K562 (cell line): ENCODE data around the gene CBFA2T2. TPM values are rescaled to one million over a fixed set of nuclear protein-coding genes. Genes with fewer than 3 reads are reported as not detected.

Source experiments
- ATAC-seq: fragments of 200-7000 bp; cut with Tn5 transposase; 3 replicates; pipeline ENCODE4 v1.9.1; 2020; ENCODE audit warnings: moderate library complexity
- BruUV-seq: library from RNA; stranded (reverse); fragments of 400-500 nt; replicated peaks from 2 replicates; lab custom pipeline; 2021; lab: Mats Ljungman, UMichigan
- CTCF ChIA-PET: fragments of 300-600 bp; formaldehyde crosslinking; extraction: SDS; loops from one replicate; lab custom pipeline; 2021; ENCODE audit warnings: low intra/inter-chr PET ratio; lab: Yijun Ruan, JAX
- POLR2A ChIA-PET: fragments of 300-600, 350-650 bp; sonication (Branson Sonifier 250); formaldehyde crosslinking; extraction: SDS; loops from one replicate; lab custom pipeline; 2021; ENCODE audit warnings: antibody characterized with exemption, inconsistent platforms; lab: Yijun Ruan, JAX
- DNase-seq, 4 experiments: peaks; one replicate each; pipeline versions ENCODE4 v3.0.0 to v3.0.0-alpha.2; 2011 to 2018; ENCODE audit warnings: low spot score in 3 of 4, mixed read lengths in 3 of 4; ENCODE audit errors: extremely low read depth in 1 of 4
- FAIRE-seq: peaks from 2 replicates; lab custom pipeline; 2011; peaks lifted over from hg19 to GRCh38; lab: Jason Lieb, UNC
- H2AFZ ChIP-seq: 2 replicates; pipeline ENCODE4 v1.6.0; 2011; ENCODE audit warnings: low read depth, low read length, control low read depth, inconsistent platforms
- H3K27ac ChIP-seq: fragments of 200-600 bp; 3 replicates; pipeline ENCODE4 v1.8.0; 2011; ENCODE audit warnings: low read depth, mild to moderate bottlenecking, control low read depth, inconsistent platforms, low read length, moderate library complexity, mixed read lengths; ENCODE audit errors: extremely low read depth
- H3K27me3 ChIP-seq, 2 experiments: fragments of 300-600 bp in 1 of 2; 2 replicates in 1 of 2; 3 replicates in 1 of 2; pipeline versions ENCODE4 v1.6.0 to v1.8.0; 2011; ENCODE audit warnings: inconsistent platforms in 2 of 2, low read length in 2 of 2, mild to moderate bottlenecking in 1 of 2, mixed read lengths in 1 of 2, moderate library complexity in 1 of 2; ENCODE audit not compliant: control insufficient read depth in 2 of 2, insufficient read depth in 2 of 2
- H3K36me3 ChIP-seq: fragments of 300-600 bp; 3 replicates; pipeline ENCODE4 v1.8.0; 2011; ENCODE audit warnings: mild to moderate bottlenecking, low read length, inconsistent platforms; ENCODE audit not compliant: control insufficient read depth, insufficient read depth
- H3K4me1 ChIP-seq, 2 experiments: fragments of 200-600 bp in 1 of 2; replicated peaks in 1 of 2; 2 replicates in 1 of 2; 3 replicates in 1 of 2; pipeline versions ENCODE4 v1.5.1 to v1.8.0; 2011; ENCODE audit warnings: inconsistent platforms in 2 of 2, low read length in 2 of 2, mild to moderate bottlenecking in 1 of 2, mixed read lengths in 1 of 2, moderate library complexity in 1 of 2; ENCODE audit not compliant: control insufficient read depth in 2 of 2, insufficient read depth in 2 of 2
- H3K4me2 ChIP-seq: 2 replicates; pipeline ENCODE4 v1.6.1; 2011; ENCODE audit warnings: low read length, control low read depth, inconsistent platforms, mixed read lengths; ENCODE audit not compliant: insufficient read depth
- H3K4me3 ChIP-seq: fragments of 200-600 bp; sonication (generic), shearing (Covaris generic); 2 replicates; pipeline ENCODE4 v1.5.1; 2016; ENCODE audit warnings: control low read depth, inconsistent platforms
- H3K79me2 ChIP-seq: fragments of 200-600 bp; 3 replicates; pipeline ENCODE4 v1.8.0; 2011; ENCODE audit warnings: low read length, inconsistent platforms; ENCODE audit not compliant: control insufficient read depth, insufficient read depth
- H3K9ac ChIP-seq, 2 experiments: 2 replicates each; pipeline versions ENCODE4 v1.6.0 to v1.6.1; 2011; ENCODE audit warnings: low read depth in 2 of 2, low read length in 2 of 2, control low read depth in 1 of 2, inconsistent platforms in 1 of 2, mild to moderate bottlenecking in 1 of 2, mixed read lengths in 1 of 2; ENCODE audit not compliant: insufficient read depth in 1 of 2
- H3K9me1 ChIP-seq: one replicate; pipeline ENCODE4 v1.6.0; 2011; ENCODE audit warnings: inconsistent platforms, mild to moderate bottlenecking, low read length, moderate library complexity; ENCODE audit not compliant: control insufficient read depth, insufficient read depth
- H3K9me3 ChIP-seq: replicated peaks from 2 replicates; pipeline ENCODE4 v1.5.1; 2011; ENCODE audit warnings: low read depth, low read length, inconsistent platforms; ENCODE audit not compliant: control insufficient read depth, insufficient read depth
- H4K20me1 ChIP-seq: replicated peaks from 2 replicates; pipeline ENCODE4 v1.6.1; 2011; ENCODE audit warnings: low read length, inconsistent platforms, mixed read lengths; ENCODE audit not compliant: control insufficient read depth, insufficient read depth
- COPS2 ChIP-seq: fragments of 450-650 bp; conservative IDR thresholded peaks from 2 replicates; pipeline ENCODE4 v1.6.1; 2016; ENCODE audit warnings: mild to moderate bottlenecking, moderate library complexity
- HDAC6 ChIP-seq: IDR thresholded peaks from 2 replicates; pipeline ENCODE4 v1.6.1; 2012; ENCODE audit warnings: low read depth, mild to moderate bottlenecking, control low read depth, inconsistent platforms, low read length, moderate library complexity
- HNRNPUL1 ChIP-seq: fragments of 200-400 bp; formaldehyde crosslinking; IDR thresholded peaks from 2 replicates; pipeline ENCODE4 v1.6.1; 2017; ENCODE audit warnings: low read length
- HSF4 ChIP-seq: fragments of 250-450 bp; sonication (Bioruptor Pico); IDR thresholded peaks from 2 replicates; pipeline ENCODE4 v2.1.2; 2022; ENCODE audit warnings: mild to moderate bottlenecking, moderate library complexity, borderline replicate concordance
- PTTG1 ChIP-seq: fragments of 450-650 bp; IDR thresholded peaks from 2 replicates; pipeline ENCODE4 v1.6.1; 2016; ENCODE audit warnings: low read depth, mild to moderate bottlenecking, missing genetic modification characterization, missing compliant biosample characterization
- SNRNP70 ChIP-seq: fragments of 200-400 bp; formaldehyde crosslinking; optimal IDR thresholded peaks from 2 replicates; pipeline ENCODE3; 2017; ENCODE audit warnings: low read depth, low read length
- ZFP30 ChIP-seq: fragments of 250-450 bp; sonication (Bioruptor Pico); IDR thresholded peaks from 2 replicates; pipeline ENCODE4 v1.8.0; 2022; ENCODE audit warnings: moderate library complexity, mild to moderate bottlenecking, inconsistent platforms, borderline replicate concordance
- WGBS: fragments of 100-300 bp; shearing (Covaris generic); methylation state at CpG from one replicate; pipeline ENCODE4 v1.1.6; 2016; ENCODE audit warnings: low coverage, mixed read lengths; ENCODE audit not compliant: insufficient coverage; ENCODE audit errors: missing lambda C conversion rate; 5-methylcytosine and 5-hydroxymethylcytosine counted together
- in situ Hi-C: fragments of 300-500 bp; cut with MboI; formaldehyde crosslinking; loops from 4 replicates; pipeline ENCODE4 v1.15.0; 2018; ENCODE audit warnings: inconsistent platforms, mixed read lengths
- intact Hi-C: fragments of 100-400 bp; cut with micrococcal nuclease; formaldehyde crosslinking; loops from 2 replicates; pipeline ENCODE4 v1.14.2; 2022
- polyA plus RNA-seq, 8 experiments: library from polyadenylated mRNA; depleted of rRNA in 4 of 8; stranded (reverse) in 5 of 8; unstranded in 3 of 8; fragments of >200 nt; fragmentation: Nextera tagmentation in 2 of 8; fragmentation: Illumina TruSeq in 1 of 8; extraction: Ambion mirVana in 2 of 8; extraction: Trizol in 1 of 8; gene quantifications; 2 replicates each; pipeline versions ENCODE4 v1.2.1 to v1.2.3, GENCODE V29; 2011 to 2014; ENCODE audit warnings: inconsistent platforms in 1 of 8, missing spikeins in 1 of 8
- total RNA-seq, 7 experiments: library from RNA; depleted of rRNA in 6 of 7; stranded (reverse); fragments of >200 nt in 6 of 7; fragmentation: Illumina TruSeq in 2 of 7; extraction: Trizol in 2 of 7; gene quantifications; 2 replicates each; pipeline versions ENCODE4 v1.2.1 to v1.2.3, GENCODE V29; 2011 to 2021; ENCODE audit warnings: low replicate concordance in 1 of 7
- TF ChIP-seq, protein P1 (sequence below): fragments of 250-450 bp; sonication (Bioruptor Pico); IDR thresholded peaks from 2 replicates; pipeline ENCODE4 v1.4.0; 2020
- TF ChIP-seq, protein P2 (sequence below), 2 experiments: fragments of 450-650 bp in 1 of 2; sonication (generic) in 1 of 2; formaldehyde crosslinking in 1 of 2; IDR thresholded peaks in 1 of 2; conservative IDR thresholded peaks in 1 of 2; 2 replicates each; pipeline versions ENCODE4 v1.6.1 to v1.8.1; 2016 to 2023; ENCODE audit warnings: mild to moderate bottlenecking in 2 of 2, moderate library complexity in 2 of 2, inconsistent platforms in 1 of 2, missing genetic modification reagents in 1 of 2

The CBFA2T2 gene
- total and polyA plus RNA-seq, 9 of the 15 experiments (the other 6 are each of a cell fraction or from before 2014, with no cell fraction given) = 0.27 to 9.6 (median 5.8) TPM

DNA sequence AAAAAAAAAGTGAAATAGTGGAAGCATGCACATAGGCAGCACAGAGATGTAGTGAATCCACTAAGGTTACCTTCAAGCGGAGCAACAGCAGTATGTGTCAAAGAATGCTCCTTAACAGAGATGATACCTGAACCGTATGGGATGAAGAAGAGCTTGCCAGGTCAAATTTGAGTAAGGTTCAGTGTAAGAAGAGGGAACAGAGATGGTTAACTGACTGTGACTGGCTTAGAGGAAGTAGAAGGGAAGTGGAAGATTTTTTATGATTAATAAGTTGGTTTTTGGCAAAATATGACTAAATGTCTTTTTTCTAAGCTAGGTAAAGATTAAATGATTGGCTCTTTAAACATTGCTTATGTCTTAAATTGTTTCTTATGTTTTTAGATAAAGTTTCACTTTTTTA lies 119.6 kb downstream of the CBFA2T2 start:
- Histone ChIP-seq H3K9ac (no peak overlapping the region), H3K27ac (no peak overlapping the region), H3K4me1 (no peaks in the 10 kb centered on the region), H3K4me3 (no peak overlapping the region), H3K36me3 (peaks cover 46% of the 10 kb centered on the region), H2AFZ (no peak overlapping the region), H3K9me3 (no peaks in the 10 kb centered on the region), H3K9me1 (no peaks in the 10 kb centered on the region), H3K4me2 (no peak overlapping the region), H3K27me3 (no peaks in the 10 kb centered on the region), H3K79me2 (no peaks in the 10 kb centered on the region), H4K20me1 (no peaks in the 10 kb centered on the region)
- ATAC-seq (no peak), DNase-seq (no peak), FAIRE-seq (no peak)
- POLR2A ChIA-PET = interaction anchor here (0.7 kb wide), 1 partner anchor 42 kb away, joined by 4 read pairs; no protein-coding TSS in a partner anchor
- intact Hi-C loops = no loop called here
- in situ Hi-C loops = no loop called here
- CTCF ChIA-PET = no interaction called here
- TF ChIP-seq SNRNP70 (no peak), HNRNPUL1 (no peak), COPS2 (no peak)
- no TSS peak for BruUV-seq
- WGBS = 70% methylated on average over 2 of the region's 2 CpGs

DNA sequence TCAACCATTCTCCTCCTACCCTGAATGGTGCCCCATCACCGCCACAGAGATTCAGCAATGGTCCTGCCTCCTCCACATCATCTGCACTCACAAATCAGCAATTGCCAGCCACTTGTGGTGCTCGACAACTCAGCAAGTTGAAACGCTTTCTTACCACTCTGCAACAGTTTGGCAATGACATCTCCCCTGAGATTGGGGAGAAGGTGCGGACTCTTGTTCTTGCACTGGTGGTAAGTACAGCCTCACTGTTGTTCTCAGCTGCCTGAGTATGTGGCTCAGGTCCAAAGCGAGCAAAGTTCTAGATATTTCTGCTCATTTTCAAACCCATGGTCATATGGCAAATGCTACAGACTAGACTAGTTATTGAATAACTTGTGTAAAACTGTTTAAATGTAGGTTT lies 121.2 kb downstream of the CBFA2T2 start:
- intact Hi-C loops (no loop called here), in situ Hi-C loops (no loop called here)
- no peak overlapping the region for H3K4me2 ChIP-seq
- H3K4me1 ChIP-seq = no peaks in the 10 kb centered on the region
- H2AFZ ChIP-seq = no peak overlapping the region
- H3K79me2 ChIP-seq = no peaks in the 10 kb centered on the region
- no peaks in the 10 kb centered on the region for H4K20me1 ChIP-seq
- no TSS peak for BruUV-seq
- TF ChIP-seq ZFP30 (CRISPR knock-in tag) = no peak
- TF ChIP-seq HSF4 (CRISPR knock-in tag) = no peak
- TF ChIP-seq, protein P1, sequence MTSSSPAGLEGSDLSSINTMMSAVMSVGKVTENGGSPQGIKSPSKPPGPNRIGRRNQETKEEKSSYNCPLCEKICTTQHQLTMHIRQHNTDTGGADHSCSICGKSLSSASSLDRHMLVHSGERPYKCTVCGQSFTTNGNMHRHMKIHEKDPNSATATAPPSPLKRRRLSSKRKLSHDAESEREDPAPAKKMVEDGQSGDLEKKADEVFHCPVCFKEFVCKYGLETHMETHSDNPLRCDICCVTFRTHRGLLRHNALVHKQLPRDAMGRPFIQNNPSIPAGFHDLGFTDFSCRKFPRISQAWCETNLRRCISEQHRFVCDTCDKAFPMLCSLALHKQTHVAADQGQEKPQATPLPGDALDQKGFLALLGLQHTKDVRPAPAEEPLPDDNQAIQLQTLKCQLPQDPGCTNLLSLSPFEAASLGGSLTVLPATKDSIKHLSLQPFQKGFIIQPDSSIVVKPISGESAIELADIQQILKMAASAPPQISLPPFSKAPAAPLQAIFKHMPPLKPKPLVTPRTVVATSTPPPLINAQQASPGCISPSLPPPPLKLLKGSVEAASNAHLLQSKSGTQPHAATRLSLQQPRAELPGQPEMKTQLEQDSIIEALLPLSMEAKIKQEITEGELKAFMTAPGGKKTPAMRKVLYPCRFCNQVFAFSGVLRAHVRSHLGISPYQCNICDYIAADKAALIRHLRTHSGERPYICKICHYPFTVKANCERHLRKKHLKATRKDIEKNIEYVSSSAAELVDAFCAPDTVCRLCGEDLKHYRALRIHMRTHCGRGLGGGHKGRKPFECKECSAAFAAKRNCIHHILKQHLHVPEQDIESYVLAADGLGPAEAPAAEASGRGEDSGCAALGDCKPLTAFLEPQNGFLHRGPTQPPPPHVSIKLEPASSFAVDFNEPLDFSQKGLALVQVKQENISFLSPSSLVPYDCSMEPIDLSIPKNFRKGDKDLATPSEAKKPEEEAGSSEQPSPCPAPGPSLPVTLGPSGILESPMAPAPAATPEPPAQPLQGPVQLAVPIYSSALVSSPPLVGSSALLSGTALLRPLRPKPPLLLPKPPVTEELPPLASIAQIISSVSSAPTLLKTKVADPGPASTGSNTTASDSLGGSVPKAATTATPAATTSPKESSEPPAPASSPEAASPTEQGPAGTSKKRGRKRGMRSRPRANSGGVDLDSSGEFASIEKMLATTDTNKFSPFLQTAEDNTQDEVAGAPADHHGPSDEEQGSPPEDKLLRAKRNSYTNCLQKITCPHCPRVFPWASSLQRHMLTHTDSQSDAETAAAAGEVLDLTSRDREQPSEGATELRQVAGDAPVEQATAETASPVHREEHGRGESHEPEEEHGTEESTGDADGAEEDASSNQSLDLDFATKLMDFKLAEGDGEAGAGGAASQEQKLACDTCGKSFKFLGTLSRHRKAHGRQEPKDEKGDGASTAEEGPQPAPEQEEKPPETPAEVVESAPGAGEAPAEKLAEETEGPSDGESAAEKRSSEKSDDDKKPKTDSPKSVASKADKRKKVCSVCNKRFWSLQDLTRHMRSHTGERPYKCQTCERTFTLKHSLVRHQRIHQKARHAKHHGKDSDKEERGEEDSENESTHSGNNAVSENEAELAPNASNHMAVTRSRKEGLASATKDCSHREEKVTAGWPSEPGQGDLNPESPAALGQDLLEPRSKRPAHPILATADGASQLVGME (CRISPR knock-in tag) = no peak
- TF ChIP-seq PTTG1 (tag) = no peak
- TF ChIP-seq, protein P2, sequence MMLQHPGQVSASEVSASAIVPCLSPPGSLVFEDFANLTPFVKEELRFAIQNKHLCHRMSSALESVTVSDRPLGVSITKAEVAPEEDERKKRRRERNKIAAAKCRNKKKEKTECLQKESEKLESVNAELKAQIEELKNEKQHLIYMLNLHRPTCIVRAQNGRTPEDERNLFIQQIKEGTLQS (IDR thresholded peaks at IDR 0.05) = no peak
- TF ChIP-seq, protein P2 (CRISPR knock-in tag; conservative IDR thresholded peaks at IDR 0.05) = no peak
- no peak for TF ChIP-seq HDAC6
- H3K36me3 ChIP-seq = peaks cover 55% of the 10 kb centered on the region
- DNase-seq (no peak), FAIRE-seq (no peak), ATAC-seq (no peak)
- H3K4me3 ChIP-seq = no peak overlapping the region
- no peaks in the 10 kb centered on the region for H3K9me3 ChIP-seq
- ChIA-PET CTCF (no interaction called here), POLR2A (no interaction called here)
- no peaks in the 10 kb centered on the region for H3K9me1 ChIP-seq
- no peak overlapping the region for H3K9ac ChIP-seq
- H3K27ac ChIP-seq = no peak overlapping the region
- 78% methylated on average over 5 of the region's 5 CpGs for WGBS
- no peaks in the 10 kb centered on the region for H3K27me3 ChIP-seq
